ENCODE measurements around the gene IFRD2.
A peak's percentile ranks its signal among the peaks of the same experiment; 100 is the strongest.
"Not testable (repeated sequence)": the region's sequence is repeated elsewhere in the genome, so short reads cannot be mapped to it uniquely, and the experiment has no call there.

IFRD2 gene

GRCh38 chr3:50314342-50314741 is 22.1 kb upstream of the IFRD2 start:
- H3K4me3 ChIP-seq (ENCODE audit: low read depth, low read length): no peak overlapping the region
- no peak for DNase-seq (ENCODE audit: low read depth)
- TF ChIP-seq POLR2A (IDR thresholded peaks at IDR 0.05; ENCODE audit: extremely low read depth, insufficient read length) (no peak), MYC (IDR thresholded peaks at IDR 0.05; ENCODE audit: low read depth, low read length) (no peak), CTCF (IDR thresholded peaks at IDR 0.05; ENCODE audit: low read depth, low read length) (no peak), MAX (IDR thresholded peaks at IDR 0.05; ENCODE audit: low read depth, low read length) (no peak)

DNA sequence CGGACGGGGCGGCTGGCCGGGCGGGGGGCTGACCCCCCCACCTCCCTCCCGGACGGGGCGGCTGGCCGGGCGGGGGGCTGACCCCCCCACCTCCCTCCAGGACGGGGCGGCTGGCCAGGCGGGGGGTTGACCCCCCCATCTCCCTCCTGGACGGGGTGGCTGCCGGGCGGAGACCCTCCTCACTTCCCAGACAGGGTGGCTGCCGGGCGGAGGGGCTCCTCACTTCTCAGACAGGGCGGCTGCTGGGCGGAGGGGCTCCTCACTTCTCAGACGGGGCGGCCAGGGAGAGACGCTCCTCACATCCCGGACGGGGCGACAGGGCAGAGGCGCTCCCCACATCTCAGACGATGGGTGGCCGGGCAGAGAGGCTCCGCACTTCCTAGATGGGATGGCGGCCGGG is 19.8 kb upstream of the IFRD2 start:
- H3K4me3 ChIP-seq (ENCODE audit: low read depth, low read length); DNase-seq (ENCODE audit: low read depth): not testable (repeated sequence)

- H3K4me3 ChIP-seq (ENCODE audit: low read depth, low read length): no peak overlapping the region
- TF ChIP-seq MAX (IDR thresholded peaks at IDR 0.05; ENCODE audit: low read depth, low read length) (no peak), POLR2A (IDR thresholded peaks at IDR 0.05; ENCODE audit: extremely low read depth, insufficient read length) (no peak), CTCF (IDR thresholded peaks at IDR 0.05; ENCODE audit: low read depth, low read length) (no peak), MYC (IDR thresholded peaks at IDR 0.05; ENCODE audit: low read depth, low read length) (no peak)
- no peak for DNase-seq (ENCODE audit: low read depth)
Measured at GRCh38 chr3:50304601-50305000, 12.4 kb upstream of the IFRD2 start.

GRCh38 chr3:50303013-50303815 is 11.0 kb upstream of the IFRD2 start, which contains the start of gene HYAL1:
Gene HYAL1, minus strand, starts transcription at chr3:50303574. Its CDS starts 618 bp downstream, at chr3:50302956.
- DNase-seq (ENCODE audit: low read depth): peak; percentile 52
- TF ChIP-seq CTCF (IDR thresholded peaks at IDR 0.05; ENCODE audit: low read depth, low read length) (no peak), MYC (IDR thresholded peaks at IDR 0.05; ENCODE audit: low read depth, low read length) (no peak), POLR2A (IDR thresholded peaks at IDR 0.05; ENCODE audit: extremely low read depth, insufficient read length) (no peak), MAX (IDR thresholded peaks at IDR 0.05; ENCODE audit: low read depth, low read length) (no peak)
- H3K4me3 ChIP-seq (ENCODE audit: low read depth, low read length): no peak within 1 kb of the TSS

- no peak for DNase-seq (ENCODE audit: low read depth)
- no peak for TF ChIP-seq MYC (IDR thresholded peaks at IDR 0.05; ENCODE audit: low read depth, low read length)
- TF ChIP-seq MAX (IDR thresholded peaks at IDR 0.05; ENCODE audit: low read depth, low read length): no peak
- no peak for TF ChIP-seq POLR2A (IDR thresholded peaks at IDR 0.05; ENCODE audit: extremely low read depth, insufficient read length)
- no peak for TF ChIP-seq CTCF (IDR thresholded peaks at IDR 0.05; ENCODE audit: low read depth, low read length)
- no peak overlapping the region for H3K4me3 ChIP-seq (ENCODE audit: low read depth, low read length)
Measured at GRCh38 chr3:50302095-50303012, 10.1 kb upstream of the IFRD2 start.

DNA sequence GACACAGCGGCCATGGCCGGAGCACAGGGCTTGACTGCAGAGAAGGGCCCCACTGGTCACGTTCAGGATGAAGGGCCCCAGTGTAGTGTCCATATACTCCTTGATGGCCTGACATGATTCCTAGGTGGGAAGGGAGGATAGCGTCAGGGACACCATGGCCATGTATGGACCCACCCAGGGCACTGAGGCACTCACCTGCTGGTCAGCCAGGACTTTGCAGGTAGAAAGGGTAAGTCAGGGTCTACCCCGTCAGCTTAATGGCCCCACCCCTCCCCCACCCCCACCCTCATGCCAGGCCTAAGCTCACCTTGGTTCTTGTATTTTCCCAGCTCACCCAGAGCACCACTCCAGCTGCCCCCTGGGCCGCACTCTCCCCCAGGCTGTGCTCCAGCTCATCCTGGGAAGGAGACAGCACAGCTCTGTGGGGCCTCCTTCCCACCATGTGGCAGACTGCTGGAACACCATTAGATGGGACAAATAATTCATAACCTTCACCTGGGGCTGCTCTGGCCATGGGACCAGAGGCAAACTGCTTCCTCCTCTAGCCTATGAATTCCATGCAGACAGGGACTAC is 8.5 kb upstream of the IFRD2 start:
- TF ChIP-seq CTCF (IDR thresholded peaks at IDR 0.05; ENCODE audit: low read depth, low read length) (no peak), MYC (IDR thresholded peaks at IDR 0.05; ENCODE audit: low read depth, low read length) (no peak), POLR2A (IDR thresholded peaks at IDR 0.05; ENCODE audit: extremely low read depth, insufficient read length) (no peak), MAX (IDR thresholded peaks at IDR 0.05; ENCODE audit: low read depth, low read length) (no peak)
- no peak overlapping the region for H3K4me3 ChIP-seq (ENCODE audit: low read depth, low read length)
- no peak for DNase-seq (ENCODE audit: low read depth)
